COLO829 (cell line): ENCODE measurements around the gene NEK2.
A peak's percentile ranks its signal among the peaks of the same experiment; 100 is the strongest.
"Not testable (repeated sequence)": the region's sequence is repeated elsewhere in the genome, so short reads cannot be mapped to it uniquely, and the experiment has no call there.

Experiments
- DNase-seq: peaks from one replicate; pipeline ENCODE4 v3.0.0; 2012; ENCODE audit warnings: low spot score

NEK2 gene

GRCh38 chr1:211632808-211633523, 42.5 kb downstream of the NEK2 start:
- DNase-seq = no peak

- DNase-seq = peak; percentile 27
These were observed 43.2 kb downstream of the NEK2 start for GRCh38 chr1:211632117-211632807.

DNA sequence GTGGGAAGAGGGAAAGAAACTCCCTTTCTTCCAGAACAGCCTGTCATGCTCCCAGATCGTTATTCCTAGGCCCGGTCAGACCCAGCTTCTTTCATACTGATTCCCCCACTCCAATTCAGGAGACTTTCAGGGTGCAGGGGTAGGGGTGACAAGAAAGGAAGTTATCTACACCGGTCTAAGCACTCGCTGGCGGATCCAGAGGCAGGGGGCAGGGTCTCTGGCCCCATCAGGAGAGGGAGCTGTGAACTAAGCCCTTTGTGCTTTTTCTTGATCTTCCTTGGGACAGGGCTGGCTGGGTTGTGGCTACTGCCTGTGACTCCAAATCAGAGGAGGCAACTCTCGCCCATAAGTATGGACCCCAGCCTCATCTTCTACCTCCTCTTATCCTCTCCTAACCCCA, 44.3 kb downstream of the NEK2 start:
- DNase-seq = no peak

DNA sequence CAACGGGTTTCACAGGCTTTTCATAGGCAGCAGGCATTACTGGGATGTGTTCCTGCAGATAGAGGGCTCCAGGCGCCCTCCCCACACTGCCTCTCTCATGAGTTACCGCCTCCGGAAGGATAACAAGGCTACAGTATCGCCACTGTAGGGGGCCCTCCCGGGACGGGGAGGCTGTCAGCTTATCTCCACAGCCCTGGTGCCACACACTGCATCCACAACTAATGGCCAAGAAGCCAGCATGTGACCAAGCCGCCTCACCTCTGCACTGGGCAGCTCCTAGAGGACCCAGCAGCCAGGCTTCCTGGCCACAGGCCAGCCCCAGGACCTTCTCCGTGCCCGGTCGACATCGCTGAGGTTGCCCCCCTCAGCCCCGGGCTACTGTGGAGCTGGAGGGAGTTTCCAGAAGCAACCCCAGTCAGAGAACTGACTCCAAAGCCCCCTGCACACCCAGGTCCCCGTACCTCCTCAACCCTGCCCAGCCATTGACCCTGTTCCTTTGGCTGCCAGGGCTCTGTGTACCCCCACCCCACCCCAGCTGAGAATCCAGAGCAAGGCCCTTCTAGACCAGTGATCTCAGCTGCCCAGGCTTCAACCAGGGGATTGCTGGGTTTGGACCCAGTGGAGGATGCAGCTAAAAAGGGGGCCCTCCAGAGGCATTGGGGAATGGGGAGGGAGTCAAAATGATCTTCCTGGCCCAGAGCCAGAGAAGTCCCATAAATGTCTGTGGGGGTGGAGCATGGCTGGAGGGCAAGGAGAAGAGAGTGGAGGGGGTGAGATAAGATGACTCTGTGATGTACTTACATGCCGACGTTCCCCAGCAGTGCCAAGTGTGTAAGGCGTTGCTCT, 45.0 kb downstream of the NEK2 start:
- no peak for DNase-seq

DNA sequence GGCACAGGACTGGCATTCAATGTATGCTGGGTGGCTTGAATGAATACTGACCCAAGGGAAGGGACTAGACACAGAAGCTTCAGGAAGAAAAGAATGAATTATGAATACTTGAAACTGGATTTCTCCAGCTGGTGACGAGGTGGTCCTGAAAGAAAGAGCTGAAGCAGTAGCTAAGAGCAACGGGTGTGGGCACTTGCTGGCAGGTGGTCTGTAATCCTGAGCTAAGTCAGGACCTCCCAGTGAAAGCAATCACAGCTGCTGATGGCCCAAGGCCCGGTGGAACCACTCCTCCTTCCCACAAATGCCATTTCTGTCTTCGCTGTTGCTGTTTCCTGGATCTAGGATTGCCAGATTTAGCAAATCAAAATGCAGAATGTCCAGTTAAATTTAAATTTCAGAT, 47.0 kb downstream of the NEK2 start:
- no peak for DNase-seq

DNA sequence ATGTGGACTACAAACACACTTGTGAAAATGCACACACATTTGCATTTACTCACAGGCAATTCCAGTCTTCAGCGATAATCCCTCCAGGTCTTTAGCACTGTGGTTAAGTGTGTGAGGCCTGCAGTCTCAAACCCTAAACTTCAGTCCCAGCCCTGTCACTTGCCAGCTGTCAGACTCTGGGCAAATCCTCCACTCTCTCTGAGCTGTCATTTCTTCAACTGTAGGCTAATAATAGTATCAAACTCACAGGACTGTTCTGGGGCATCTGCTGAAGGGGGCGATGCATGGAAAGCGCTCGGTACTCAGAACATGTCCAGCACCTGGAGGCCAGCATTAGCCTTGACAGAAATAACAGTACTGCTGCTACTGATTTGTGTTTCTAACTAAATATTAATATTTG, 48.2 kb downstream of the NEK2 start:
- DNase-seq = no peak

- DNase-seq = not testable (repeated sequence)
These were observed 49.6 kb downstream of the NEK2 start for GRCh38 chr1:211625866-211626265.

DNA sequence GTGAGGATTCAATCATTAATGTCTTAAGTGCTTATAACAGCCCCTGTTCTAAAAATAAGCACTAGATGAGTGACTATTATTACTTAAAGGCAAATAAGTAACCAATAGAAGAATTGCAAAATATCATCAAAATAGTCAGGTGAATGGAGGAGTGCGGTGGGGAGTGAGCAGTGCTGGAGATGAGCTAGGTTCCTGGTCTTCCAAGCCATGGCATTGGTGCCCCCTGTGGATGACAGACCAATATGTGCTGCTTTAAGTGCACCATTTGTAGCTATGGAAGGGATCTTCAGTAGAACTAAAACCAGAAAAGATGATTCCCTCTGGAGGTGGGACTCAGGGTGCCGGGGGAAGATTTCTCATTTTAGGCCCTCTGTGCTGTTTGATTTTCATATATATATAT, 50.4 kb downstream of the NEK2 start:
- DNase-seq = peak; percentile 35

DNA sequence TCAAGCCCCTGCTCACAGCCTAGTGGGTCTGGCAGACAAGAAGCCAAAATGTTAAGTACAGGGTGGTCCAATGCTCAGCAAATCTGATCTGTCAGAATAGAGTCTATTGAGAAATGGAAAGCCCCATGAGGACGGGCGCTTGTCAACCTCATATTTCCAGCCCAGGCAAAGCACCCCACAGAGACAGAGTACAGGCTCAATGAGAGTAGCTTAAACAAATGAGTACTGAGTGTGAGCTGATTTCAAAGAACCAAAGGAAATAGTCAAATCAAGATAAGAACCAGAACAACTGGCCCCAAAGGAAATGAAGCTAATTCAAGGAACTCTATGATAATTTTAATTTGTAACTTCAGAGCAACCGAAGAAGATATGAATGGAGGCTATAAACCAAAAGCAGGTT, 51.9 kb downstream of the NEK2 start:
- no peak for DNase-seq

DNA sequence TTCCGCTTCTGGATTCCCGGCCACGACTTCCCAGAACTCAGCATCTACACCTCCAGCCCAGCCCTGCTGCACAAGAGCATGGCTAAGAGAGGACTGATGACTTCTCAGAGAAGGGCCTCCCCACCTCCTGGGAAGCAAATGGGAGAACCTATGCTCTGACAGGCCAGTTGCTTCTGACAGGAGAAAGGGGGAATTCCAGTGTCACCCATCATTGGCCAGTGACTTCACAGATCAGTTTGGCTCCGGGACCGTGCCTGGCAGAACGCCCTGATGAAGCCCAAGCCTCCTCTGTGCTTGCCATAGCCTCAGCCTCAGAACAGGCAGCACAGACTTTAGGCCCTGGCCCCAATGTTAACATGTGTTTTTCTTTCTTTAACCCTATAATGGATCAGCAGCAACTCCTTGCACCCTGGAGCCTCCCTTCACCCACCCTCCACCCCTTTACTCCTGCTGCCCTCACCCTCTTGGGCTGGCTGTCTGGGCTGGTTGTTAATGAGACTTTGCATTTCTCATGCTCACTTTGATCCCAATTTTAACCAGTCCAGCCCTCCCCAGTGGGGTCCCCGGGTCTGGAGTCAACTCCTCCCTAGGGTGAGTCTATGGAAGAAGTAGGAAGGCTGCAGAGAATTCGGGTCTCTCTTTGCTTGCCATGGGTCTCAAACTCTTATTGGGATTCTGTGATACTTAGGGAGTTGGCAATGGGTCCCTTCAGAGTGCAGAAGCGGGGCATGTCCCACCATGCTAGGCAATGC, 53.8 kb downstream of the NEK2 start:
- DNase-seq = no peak

DNA sequence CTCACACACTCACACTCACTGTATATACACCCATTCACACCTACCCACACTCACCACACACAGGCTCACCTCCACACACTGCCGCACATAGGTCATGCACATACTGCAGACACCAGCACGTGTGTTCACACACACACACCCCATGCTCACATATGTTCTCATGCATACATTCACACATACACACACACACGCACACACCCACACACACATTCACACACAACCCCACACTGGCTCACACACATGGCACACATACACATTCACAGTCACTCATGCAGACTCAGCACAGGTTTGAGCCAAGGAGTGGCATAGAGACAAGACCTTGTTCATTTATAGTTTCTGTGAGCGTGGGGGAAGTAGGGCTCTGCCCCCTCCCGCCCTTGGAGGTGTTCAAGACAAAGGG, 55.3 kb downstream of the NEK2 start:
- DNase-seq = no peak

GRCh38 chr1:211619033-211619996, 56.1 kb downstream of the NEK2 start:
- DNase-seq = no peak

DNA sequence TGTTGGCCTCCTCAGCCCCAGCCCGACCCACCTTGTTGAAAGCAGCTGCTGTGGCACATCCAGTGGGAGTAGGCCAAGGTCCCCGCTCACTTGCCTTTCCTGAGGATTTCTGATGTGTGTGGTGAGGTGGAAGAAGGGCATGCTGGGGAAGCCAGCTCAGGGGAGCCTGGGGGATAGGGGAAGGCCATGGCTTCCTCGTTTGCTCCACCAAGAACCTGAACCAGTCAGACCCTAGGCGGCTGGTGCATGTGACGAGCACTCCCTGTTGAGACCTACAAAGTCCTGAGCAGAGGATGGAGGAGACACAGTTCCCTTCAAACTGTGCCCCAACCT, 58.5 kb downstream of the NEK2 start:
- DNase-seq = no peak

DNA sequence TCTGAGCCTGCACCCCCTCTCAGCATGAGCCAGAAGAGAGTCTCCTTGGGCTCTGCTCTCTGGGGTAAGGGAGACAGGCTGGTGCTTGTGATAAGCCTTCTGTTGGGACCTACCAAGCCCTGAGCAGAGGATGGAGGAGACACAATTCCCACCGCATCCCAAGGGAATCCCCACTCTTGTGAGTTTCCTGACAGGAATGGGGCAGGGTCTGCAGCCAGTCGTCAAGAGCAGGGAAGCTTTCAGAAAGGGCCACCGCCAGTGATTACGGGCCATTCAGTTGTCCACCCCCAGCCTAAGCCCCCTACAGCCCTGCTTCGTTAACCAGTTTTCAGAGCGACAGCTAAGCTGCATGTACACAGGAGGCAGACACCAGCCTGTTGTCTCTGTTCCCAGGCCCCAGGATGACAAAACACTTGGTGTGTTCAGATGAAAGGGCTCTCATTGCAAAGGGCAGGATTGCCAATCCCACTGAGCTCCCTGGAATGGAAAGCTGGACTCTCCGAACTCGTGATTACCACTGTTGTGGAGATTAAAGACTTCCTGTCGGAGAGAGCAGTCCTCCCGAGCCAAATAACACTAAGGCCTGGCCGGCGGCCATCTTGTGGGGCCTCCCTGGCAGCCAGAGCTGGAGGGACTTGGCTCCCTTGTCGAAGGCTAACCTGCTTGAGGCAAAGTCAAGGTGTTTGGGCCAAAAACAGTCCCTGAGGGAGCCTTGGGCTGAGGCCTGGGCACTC, 59.0 kb downstream of the NEK2 start:
- DNase-seq = no peak

GRCh38 chr1:211614615-211615014, 60.8 kb downstream of the NEK2 start:
- no peak for DNase-seq

GRCh38 chr1:211613951-211614350, 61.5 kb downstream of the NEK2 start:
- DNase-seq = no peak

DNA sequence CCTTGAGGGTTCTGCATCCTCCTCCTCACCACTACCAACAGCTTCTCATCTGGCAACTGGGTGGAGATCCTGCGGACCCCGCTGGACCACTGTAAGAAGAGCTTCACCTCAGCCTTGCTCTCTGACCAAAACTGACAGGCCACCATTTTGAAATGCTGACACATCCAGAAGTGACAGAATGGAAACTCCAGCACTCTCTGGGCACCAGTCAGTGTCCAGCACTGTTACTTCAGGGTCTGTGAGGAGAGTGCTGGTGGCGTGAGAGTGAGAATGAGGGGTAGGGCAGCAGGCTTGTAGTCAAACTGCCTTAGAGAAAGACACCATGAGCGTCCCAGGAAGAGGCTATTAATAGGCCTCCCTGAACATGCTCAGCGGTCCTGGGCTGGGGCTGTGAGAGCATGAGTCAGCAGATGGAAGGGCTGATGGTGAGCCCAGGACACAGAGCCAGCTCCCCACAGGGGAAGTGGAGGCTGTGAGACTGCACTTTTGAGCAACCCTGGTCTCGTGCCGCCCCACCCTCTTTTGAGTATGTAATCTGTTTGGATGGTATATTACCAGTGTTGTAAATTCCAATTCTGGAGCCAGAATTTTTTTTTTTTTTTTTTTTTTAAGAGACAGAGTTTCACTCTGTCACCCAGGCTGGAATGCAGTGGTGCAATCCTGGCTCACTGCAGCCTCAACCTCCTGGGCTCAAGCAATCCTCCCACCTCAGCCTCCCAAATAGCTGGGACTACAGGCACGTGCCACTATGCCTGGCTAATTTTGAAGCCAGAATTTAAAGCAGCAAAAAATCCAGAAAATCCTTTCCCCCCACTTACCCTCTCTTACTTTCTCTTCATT, 62.1 kb downstream of the NEK2 start:
- peak; percentile 26 for DNase-seq

- no peak for DNase-seq
These were observed 62.7 kb downstream of the NEK2 start for GRCh38 chr1:211612786-211613107.
